NCI-H748 treated with DMSO at 0.1 percent for 48 hours (cell line): Measurements from ENCODE around the gene RGS6.

ENCODE experiments used
- DNase-seq: peaks from one replicate; lab custom pipeline; 2025; lab: John Stamatoyannopoulos, UW

The RGS6 gene

DNA sequence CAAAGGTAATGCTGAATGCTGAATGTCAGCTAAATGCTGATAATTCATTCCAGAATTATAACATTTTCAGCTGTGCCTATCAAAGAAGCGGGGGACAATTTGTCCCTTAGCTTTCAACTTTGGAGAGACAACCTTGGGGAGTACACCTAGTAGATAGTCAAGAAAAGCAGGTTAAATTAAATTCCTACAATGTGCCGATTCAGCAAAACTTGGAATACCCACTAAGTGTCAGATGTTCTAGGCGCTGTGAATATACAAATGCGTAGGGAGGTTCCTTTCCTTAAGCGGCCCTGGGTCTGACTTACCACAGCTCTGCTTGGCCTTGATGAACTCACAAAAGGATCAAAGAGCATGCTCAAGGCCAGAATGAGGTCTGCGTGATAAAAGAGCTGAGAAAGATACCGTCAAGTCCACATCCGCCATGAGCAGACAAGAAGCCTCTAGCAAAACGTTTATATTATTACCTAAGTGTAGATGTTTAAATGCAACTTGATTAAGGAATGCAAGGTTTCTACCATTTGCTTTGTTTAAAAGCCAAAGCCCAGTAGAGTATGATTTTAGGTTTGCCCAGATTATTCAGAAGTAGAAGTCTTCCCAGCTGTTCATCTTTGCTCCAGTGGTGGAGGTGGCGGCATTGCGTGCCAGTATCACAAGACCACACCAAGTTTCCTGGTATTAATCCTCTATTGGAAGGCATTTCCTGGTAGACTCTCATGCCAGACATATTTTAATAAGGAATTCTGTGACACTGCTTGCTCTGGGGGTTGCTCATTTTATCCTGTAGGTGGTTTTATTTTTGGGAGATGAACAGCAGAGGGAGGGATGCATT is 593.1 kb downstream of the RGS6 start:
- DNase-seq: no peak

DNA sequence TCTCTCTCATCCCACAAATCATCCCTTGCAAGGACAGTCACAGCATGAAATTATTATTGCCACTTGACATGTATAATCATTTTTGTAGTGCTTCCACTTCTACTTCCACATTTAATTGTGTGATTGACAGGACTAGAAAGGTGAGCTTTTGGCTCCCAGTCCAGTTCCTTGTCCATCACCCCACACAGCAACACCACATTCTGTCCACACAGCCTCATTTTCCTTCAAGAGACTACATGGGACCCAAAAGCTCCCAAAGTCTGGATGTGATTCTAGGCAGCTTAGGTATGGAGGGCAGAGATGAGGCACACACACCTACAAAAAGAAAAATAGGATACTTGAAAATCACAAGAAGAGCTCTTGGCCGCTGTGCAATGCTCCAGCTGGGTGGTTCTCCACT is 595.4 kb downstream of the RGS6 start:
- DNase-seq: no peak

- no peak for DNase-seq
Measured at GRCh38 chr14:72528059-72528862, 596.0 kb downstream of the RGS6 start.

DNA sequence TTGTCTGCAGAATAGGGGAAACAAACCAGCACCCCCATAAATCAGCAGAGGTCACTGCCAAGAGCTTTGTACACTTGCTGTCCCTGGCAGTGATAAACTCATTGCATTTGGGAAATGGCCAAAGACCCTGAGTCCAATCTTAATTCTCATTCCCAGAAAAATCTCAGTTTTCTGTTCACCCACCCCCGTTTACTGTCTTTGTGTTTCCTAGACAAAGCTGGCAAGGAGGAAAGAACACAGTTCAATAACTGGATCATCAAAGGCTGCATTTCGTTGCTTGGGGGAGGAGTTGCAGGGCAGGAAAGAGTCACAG is 596.6 kb downstream of the RGS6 start:
- DNase-seq: no peak

DNA sequence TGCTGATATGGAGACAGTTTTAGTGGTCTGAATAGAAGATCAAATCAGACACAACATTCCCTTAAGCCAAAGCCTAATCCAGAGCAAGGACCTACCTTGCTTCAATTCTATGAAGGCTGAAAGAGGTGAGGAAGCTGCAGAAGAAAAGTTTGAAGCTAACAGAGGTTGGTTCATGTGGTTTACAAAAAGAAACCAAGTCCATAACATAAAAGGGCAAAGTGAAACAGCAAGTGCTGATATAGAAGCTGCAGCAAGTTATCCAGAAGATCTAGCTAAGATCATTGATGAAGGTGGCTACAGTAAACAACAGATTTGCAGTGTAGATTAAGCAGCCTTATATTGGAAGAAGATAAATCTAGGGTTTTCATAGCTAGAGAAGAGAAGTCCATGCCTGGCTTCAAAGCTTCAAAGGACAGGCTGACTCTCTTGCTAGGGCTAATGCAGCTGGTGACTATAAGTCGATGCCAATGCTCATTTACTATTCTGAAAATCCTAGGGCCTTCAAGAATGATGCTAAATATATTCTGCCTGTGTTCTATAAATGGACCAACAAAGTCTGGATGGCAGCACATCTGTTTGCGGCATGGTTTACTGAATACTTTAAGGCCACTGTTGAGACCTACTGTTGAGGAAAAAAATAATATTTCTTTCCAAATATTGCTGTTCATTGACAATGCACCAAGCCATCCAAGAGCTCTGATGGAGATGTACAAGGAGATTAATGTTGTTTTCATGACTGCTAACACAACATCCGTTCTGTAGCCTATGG is 600.6 kb downstream of the RGS6 start:
- DNase-seq: no peak

- DNase-seq: no peak
Measured at GRCh38 chr14:72535485-72535884, 603.3 kb downstream of the RGS6 start.

DNA sequence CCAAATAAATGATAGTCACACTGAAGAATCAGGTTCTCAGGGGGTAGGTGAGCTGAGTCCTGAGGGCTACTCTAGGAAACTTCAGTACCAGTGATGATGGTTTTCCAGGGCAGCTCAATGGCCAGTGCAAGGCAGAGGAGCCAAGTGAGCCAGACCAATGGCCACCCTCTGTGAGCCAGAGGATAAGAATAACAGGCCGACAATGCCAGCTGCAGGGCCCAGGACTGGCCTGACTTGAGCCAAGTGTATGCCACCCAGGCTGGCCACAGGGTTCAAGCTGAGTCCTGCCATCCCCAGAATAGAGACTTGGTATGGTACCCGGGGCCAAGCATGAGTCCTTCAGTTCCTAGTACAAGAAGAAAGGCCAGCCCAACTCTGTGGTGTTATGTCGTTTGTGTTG is 606.2 kb downstream of the RGS6 start:
- no peak for DNase-seq

- no peak for DNase-seq
Measured at GRCh38 chr14:72539661-72540315, 607.6 kb downstream of the RGS6 start.

- DNase-seq: no peak
Measured at GRCh38 chr14:72540836-72541235, 608.6 kb downstream of the RGS6 start.

- no peak for DNase-seq
Measured at GRCh38 chr14:72541546-72541945, 609.3 kb downstream of the RGS6 start.

- DNase-seq: no peak
Measured at GRCh38 chr14:72543341-72543740, 611.1 kb downstream of the RGS6 start.

- no peak for DNase-seq
Measured at GRCh38 chr14:72544615-72545387, 612.6 kb downstream of the RGS6 start.

- no peak for DNase-seq
Measured at GRCh38 chr14:72545411-72546311, 613.4 kb downstream of the RGS6 start.

DNA sequence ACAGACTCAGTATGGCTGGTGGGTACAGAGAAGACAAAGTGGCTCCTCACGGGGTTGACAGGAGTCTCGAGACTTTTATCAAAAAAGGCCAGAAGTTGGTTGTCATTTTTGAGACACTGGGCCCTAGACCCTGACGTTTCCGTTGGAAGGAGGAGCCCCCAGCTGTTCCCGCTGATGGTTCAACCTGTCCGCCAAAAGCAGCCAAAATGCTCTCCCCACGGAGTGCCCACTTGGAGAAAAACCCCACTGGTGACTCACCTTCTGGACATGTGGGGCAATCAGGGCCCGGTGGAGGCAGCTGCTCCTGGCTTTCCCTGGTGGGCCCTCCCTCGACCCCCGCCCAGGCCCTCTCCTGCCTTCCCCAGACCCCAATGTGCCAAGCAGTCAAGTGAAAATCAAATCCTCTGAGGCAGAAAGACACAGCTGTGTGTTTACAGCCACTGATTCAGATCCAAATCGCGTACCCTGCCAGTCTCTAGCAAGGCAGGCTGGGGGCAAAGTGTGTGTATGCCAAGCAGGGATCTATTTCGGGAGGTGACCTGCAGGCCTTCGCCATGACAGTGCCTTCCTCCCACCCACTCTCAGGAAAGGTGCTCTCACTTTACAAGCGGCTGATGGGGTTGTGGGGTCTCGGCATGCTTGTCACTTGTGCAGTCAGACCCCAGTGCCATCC is 614.3 kb downstream of the RGS6 start:
- no peak for DNase-seq

DNA sequence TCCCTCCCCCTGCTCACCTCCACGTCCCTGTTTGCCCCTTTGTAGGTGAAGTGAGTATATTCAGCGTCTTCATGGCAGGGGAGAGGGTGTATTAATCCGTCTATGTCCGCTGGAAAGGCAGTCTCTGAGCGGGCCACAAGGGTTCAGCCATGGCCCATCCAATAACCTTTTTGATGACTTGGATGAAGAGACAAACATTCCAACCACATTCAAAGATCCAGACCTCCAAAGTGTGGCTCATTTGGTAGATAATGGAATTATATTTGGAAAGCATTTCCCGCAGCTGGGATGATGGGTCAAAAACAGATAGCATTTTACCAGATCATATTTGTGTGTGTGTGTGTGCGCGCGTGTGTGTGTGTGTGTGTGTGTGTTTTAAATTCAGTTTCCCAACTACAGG is 615.8 kb downstream of the RGS6 start:
- no peak for DNase-seq

DNA sequence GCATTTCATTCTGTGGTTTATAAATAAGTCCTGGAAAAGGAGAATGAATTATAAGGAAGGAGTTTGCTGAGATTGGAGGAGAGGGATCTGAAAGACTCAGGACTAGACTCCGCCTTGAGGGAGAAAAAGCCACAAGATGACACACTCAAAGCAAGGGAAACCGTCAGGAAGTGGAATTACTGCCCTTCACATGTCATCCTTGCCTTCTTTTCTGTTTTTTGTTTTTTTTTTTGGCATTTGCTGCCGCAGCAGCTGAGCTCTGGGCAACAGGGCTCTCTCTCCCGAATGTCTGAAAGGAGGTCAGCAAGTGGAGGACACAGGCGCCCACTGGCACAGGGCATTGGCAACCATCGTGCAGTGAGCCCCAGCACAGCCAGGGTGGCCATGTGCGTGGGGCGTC is 616.8 kb downstream of the RGS6 start:
- DNase-seq: no peak

DNA sequence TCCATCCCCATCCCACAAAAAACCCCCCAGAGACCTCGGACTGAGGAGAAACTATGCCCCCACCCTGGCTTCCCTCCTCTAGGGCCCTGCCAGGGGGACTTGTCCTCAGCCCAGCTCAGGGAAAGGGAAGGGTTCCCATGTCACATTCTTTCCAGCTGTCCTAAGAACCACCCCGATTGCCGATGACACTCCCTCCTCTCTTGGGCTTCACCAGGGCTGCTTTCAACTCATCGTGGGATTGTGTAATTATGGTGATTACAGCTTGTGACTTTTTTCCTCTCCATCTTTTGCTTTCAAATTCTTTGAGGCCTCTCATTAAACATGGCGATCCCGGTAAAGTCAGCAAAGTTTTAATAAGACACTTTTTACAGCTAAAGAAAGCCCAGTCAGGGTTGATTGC is 617.6 kb downstream of the RGS6 start:
- DNase-seq: no peak

DNA sequence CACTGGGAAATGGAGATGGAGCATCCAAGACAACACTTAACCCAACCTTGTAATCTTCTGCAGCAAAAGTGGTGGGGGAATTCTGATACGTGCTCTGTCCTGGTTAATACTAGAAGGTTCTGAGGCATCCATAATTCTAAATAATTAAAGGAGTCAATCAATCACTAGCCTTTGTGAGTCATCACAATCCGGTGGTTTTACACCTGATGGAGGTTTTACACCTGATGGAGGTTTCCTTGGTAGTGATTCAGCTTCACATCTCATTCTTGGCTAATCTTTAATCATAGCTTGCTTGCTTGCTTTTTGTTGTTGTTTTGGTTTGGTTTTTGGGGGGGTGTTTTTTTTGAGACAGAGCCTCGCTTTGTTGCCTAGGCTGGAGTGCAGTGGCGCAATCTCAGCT is 618.3 kb downstream of the RGS6 start:
- DNase-seq: no peak

GRCh38 chr14:72552236-72552635 is 620.0 kb downstream of the RGS6 start:
- DNase-seq: no peak

- DNase-seq: no peak
Measured at GRCh38 chr14:72553161-72553560, 620.9 kb downstream of the RGS6 start.
